BLaER1 (cell line): ENCODE data around the gene LDB1.
A peak's percentile ranks its signal among the peaks of the same experiment; 100 is the strongest.

Source experiments
- H3K27ac ChIP-seq: shearing (Covaris generic); formaldehyde crosslinking; 2 replicates; pipeline ENCODE4 v1.8.1; 2022
- H3K27me3 ChIP-seq: shearing (Covaris generic); formaldehyde crosslinking; 2 replicates; pipeline ENCODE4 v1.8.1; 2022
- H3K36me3 ChIP-seq: shearing (Covaris generic); formaldehyde crosslinking; 2 replicates; pipeline ENCODE4 v1.8.1; 2022
- H3K4me1 ChIP-seq: shearing (Covaris generic); formaldehyde crosslinking; 2 replicates; pipeline ENCODE4 v1.8.1; 2022
- H3K4me2 ChIP-seq: shearing (Covaris generic); formaldehyde crosslinking; 2 replicates; pipeline ENCODE4 v1.8.1; 2022
- H3K4me3 ChIP-seq: shearing (Covaris generic); formaldehyde crosslinking; 2 replicates; pipeline ENCODE4 v1.8.1; 2022
- H3K9ac ChIP-seq: shearing (Covaris generic); formaldehyde crosslinking; 2 replicates; pipeline ENCODE4 v1.8.1; 2022
- H3K9me3 ChIP-seq: shearing (Covaris generic); formaldehyde crosslinking; 2 replicates; pipeline ENCODE4 v1.8.1; 2022
- H4K20me1 ChIP-seq: shearing (Covaris generic); formaldehyde crosslinking; 2 replicates; pipeline ENCODE4 v1.8.1; 2022
- Cebpa-rat ChIP-seq: shearing (Covaris generic); IDR thresholded peaks from 2 replicates; pipeline ENCODE4 v1.8.1; 2022

Gene LDB1

DNA sequence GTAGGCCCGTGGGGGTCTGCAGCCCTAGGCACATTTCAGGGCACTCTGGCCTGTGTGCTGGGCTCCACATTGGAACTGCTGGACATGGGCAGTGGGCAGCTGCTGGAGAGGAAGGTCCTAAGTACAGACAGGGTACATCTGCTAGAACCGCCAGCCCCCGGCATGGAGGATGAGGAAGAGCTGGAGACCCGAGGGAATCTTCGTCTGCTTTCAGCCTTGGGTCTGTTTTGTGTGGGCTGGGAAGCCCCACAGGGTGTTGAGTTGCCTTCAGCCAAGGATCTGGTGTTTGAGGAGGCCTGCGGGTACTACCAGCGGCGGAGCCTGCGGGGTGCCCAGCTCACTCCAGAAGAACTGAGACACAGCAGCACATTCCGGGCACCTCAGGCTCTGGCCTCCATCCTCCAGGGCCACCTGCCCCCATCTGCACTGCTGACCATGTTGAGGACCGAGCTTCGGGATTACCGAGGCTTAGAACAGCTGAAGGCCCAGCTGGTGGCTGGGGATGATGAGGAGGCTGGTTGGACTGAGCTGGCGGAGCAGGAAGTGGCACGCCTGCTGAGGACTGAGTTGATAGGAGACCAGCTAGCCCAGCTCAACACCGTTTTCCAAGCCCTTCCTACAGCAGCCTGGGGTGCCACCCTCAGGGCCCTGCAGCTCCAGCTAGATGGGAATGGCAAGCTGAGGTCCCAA lies 53.6 kb downstream of the LDB1 start:
- Histone ChIP-seq H3K36me3 (peaks cover 39% of the 10 kb centered on the region), H3K4me1 (peaks cover 30% of the 10 kb centered on the region), H3K9me3 (no peaks in the 10 kb centered on the region), H4K20me1 (peaks cover 50% of the 10 kb centered on the region), H3K9ac (peak overlapping the region; percentile 89), H3K27ac (peak overlapping the region; percentile 90), H3K27me3 (no peaks in the 10 kb centered on the region), H3K4me3 (peak overlapping the region; percentile 90), H3K4me2 (peak overlapping the region; percentile 99)
- no peak for TF ChIP-seq Cebpa-rat

DNA sequence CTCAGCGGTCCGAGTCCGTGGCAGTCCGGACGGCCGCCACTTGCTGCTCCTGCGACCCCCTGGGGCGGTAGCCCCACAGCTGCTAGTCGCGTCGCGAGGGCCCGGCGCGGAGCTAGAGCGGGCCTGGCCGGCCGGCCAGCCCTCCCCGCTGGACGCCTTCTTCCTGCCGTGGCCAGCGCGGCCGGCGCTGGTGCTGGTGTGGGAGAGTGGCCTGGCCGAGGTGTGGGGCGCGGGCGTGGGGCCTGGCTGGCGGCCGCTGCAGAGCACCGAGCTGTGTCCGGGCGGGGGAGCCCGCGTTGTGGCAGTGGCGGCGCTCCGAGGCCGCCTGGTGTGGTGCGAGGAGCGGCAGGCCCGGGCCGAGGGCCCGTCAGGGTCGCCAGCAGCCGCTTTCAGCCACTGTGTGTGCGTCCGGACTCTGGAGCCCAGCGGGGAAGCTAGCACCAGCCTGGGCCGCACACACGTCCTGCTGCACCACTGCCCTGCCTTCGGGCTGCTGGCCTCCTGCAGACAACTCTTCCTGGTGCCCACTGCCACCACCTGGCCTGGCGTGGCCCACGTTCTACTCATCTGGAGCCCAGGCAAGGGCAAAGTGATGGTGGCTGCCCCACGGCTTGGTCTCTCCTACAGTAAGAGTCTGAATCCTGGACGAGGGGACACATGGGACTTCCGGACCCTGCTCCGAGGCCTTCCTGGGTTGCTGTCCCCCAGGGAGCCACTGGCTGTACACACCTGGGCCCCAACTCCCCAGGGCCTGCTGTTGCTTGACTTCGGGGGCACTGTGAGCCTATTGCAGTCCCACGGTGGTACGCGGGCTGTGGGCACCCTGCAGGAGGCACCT lies 54.4 kb downstream of the LDB1 start:
- peak overlapping the region; percentile 90 for H3K4me3 ChIP-seq
- H3K27me3 ChIP-seq, result no peaks in the 10 kb centered on the region
- H3K27ac ChIP-seq, result peak overlapping the region; percentile 90
- no peaks in the 10 kb centered on the region for H3K9me3 ChIP-seq
- no peak for TF ChIP-seq Cebpa-rat
- H3K4me2 ChIP-seq, result peak overlapping the region; percentile 99
- peak overlapping the region; percentile 89 for H3K9ac ChIP-seq
- peaks cover 50% of the 10 kb centered on the region for H4K20me1 ChIP-seq
- peaks cover 39% of the 10 kb centered on the region for H3K36me3 ChIP-seq
- H3K4me1 ChIP-seq, result peaks cover 30% of the 10 kb centered on the region

DNA sequence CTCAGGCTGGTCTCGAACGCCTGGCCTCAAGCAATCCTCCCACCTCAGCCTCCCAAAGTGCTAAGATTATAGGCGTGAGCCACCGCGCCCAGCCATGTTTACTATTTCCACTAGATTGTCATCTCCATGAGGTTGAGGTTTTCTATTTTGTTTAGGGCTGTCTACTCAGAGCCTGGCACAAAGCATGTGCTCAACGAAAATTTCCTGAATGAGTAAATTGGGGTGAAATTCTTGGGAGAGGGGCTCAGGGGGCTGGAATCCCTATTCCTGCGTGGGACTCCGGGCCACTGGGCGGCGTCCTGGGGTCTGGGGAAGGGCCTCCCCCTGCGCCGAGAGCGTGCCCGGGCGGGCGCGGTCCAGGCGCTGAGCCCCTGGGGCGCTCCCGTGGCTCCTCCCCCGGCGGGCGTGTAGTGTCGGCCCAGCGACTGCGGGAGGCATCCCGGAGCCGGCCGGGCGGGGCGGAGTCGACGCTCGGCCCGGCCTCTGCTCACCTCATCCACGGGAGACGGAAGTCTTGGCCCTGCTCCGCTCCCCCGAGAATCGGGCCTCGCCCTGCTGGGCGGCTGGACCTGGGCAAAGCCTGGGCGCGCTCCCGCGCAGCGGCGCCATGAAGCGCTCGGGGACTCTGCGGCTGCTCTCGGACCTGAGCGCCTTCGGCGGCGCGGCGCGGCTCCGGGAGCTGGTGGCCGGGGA lies 55.2 kb downstream of the LDB1 start, which contains the start of gene HPS6:
HPS6 (plus strand) TSS at position 482 of the 693 bp plus-strand sequence; CDS start at position 608, 126 bp downstream.
- Histone ChIP-seq H3K9ac (peak within 1 kb of the TSS; percentile 89), H3K9me3 (no peaks in the 10 kb centered on the region), H3K27me3 (no peaks in the 10 kb centered on the region), H3K4me3 (peak within 1 kb of the TSS; percentile 90), H4K20me1 (peaks cover 42% of the 10 kb centered on the region), H3K4me2 (peak within 1 kb of the TSS; percentile 99), H3K4me1 (peaks cover 30% of the 10 kb centered on the region), H3K27ac (peak within 1 kb of the TSS; percentile 90), H3K36me3 (peaks cover 34% of the 10 kb centered on the region)
- TF ChIP-seq Cebpa-rat, result no peak

DNA sequence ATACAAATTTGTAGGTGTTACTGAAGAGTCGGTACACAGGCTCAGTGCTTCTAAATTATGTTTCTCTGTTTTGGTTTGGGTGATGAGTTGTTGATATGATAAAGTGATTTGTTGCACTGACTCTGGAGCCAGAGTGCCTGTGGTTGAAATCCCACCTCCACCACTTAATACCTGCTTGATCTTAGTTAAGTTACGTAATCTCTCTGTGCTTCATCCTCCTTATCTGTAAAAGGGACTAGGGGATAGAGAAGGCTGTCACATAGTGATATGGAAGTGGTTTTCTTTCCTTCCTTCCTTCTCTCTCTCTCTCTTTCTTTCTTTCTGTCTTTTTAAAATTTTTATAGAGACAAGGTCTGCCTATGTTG lies 55.7 kb downstream of the LDB1 start:
- Histone ChIP-seq H4K20me1 (peaks cover 40% of the 10 kb centered on the region), H3K36me3 (peaks cover 31% of the 10 kb centered on the region), H3K27me3 (no peaks in the 10 kb centered on the region), H3K4me3 (peak overlapping the region; percentile 90), H3K27ac (no peak overlapping the region), H3K4me2 (peak overlapping the region; percentile 99), H3K4me1 (peaks cover 30% of the 10 kb centered on the region), H3K9ac (peak overlapping the region; percentile 89), H3K9me3 (no peaks in the 10 kb centered on the region)
- no peak for TF ChIP-seq Cebpa-rat

DNA sequence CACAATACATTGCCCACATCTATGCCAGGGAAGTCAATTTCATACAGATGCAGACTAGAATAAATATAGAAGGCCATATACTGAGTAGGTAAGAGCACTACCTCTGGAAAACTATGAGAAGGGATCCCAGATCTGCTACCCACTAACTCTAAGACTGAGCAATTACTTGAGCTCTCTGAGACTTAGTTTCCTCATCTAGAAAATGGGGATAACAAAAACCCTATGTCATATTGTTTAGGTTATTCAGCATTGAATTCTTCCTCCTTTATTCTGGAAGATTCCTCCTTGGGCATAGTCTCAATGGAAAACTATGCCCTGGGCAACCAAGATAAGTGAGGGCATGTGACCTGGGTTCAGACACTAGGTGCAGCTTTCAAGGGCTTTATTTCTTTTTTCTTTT lies 60.2 kb downstream of the LDB1 start:
- Histone ChIP-seq H3K4me3 (no peak overlapping the region), H3K9me3 (no peaks in the 10 kb centered on the region), H3K27me3 (no peaks in the 10 kb centered on the region), H3K27ac (no peak overlapping the region), H3K4me2 (no peak overlapping the region), H3K4me1 (peaks cover 10% of the 10 kb centered on the region), H3K36me3 (no peaks in the 10 kb centered on the region), H3K9ac (no peak overlapping the region), H4K20me1 (peaks cover 5% of the 10 kb centered on the region)
- no peak for TF ChIP-seq Cebpa-rat
